Measurements from ENCODE around the gene SDR42E2. TPM values are rescaled to one million over a fixed set of nuclear protein-coding genes. Genes with fewer than 3 reads are reported as not detected.

SDR42E2 gene
- total RNA-seq, 1 experiment from 2014 or later = not detected

DNA sequence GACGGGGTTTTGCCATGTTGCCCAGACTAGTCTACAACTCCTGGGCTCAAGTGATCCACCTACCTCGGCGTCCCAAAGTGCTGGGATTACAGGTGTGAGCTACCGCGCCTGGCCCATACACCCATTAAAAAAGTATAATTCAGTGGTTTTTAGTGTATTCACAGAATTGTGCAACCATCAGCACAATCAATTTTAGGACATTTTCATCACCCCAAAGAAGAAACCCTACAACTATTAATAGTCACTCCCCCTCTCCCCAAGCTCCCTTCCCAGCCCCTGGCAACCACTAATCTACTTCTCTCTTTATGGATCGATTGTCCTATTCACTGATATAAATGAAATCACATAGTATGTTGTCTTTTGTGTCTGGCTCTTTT is 39.9 kb downstream of the SDR42E2 start:
- BruUV-seq (replicated peaks) = no TSS peak
- no peaks in the 10 kb centered on the region for H3K27me3 ChIP-seq (replicated peaks; ENCODE audit: insufficient read depth, low read depth, low read length, poor library complexity)
- H3K4me1 ChIP-seq (ENCODE audit: insufficient read depth, low read length, poor library complexity, severe bottlenecking) = no peaks in the 10 kb centered on the region
- no peaks in the 10 kb centered on the region for H3K36me3 ChIP-seq (ENCODE audit: insufficient read depth, low read length, poor library complexity, severe bottlenecking)
- intact Hi-C loops (cut with micrococcal nuclease; ENCODE audit: unreplicated experiment) = no loop called here
- TF ChIP-seq, protein P1, sequence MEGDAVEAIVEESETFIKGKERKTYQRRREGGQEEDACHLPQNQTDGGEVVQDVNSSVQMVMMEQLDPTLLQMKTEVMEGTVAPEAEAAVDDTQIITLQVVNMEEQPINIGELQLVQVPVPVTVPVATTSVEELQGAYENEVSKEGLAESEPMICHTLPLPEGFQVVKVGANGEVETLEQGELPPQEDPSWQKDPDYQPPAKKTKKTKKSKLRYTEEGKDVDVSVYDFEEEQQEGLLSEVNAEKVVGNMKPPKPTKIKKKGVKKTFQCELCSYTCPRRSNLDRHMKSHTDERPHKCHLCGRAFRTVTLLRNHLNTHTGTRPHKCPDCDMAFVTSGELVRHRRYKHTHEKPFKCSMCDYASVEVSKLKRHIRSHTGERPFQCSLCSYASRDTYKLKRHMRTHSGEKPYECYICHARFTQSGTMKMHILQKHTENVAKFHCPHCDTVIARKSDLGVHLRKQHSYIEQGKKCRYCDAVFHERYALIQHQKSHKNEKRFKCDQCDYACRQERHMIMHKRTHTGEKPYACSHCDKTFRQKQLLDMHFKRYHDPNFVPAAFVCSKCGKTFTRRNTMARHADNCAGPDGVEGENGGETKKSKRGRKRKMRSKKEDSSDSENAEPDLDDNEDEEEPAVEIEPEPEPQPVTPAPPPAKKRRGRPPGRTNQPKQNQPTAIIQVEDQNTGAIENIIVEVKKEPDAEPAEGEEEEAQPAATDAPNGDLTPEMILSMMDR (conservative IDR thresholded peaks at IDR 0.05; ENCODE audit: low read depth, low read length) = no peak
- no peak for TF ChIP-seq EZH2 (IDR thresholded peaks at IDR 0.05; ENCODE audit: borderline replicate concordance, low read depth, low read length, poor library complexity, severe bottlenecking)
- POLR2A ChIA-PET (ENCODE audit: low non-redundant PET) = no interaction called here
- H3K9me3 ChIP-seq (ENCODE audit: low read depth, low read length, poor library complexity, severe bottlenecking) = no peaks in the 10 kb centered on the region
- CTCF ChIA-PET = no interaction called here
- no peak overlapping the region for H3K27ac ChIP-seq (ENCODE audit: low read depth, low read length, poor library complexity, severe bottlenecking)
- no peak for DNase-seq (ENCODE audit: low spot score)
- H3K4me3 ChIP-seq (ENCODE audit: low read depth, low read length, poor library complexity, severe bottlenecking) = no peak overlapping the region

GRCh38 chr16:22203091-22203490 is 40.8 kb downstream of the SDR42E2 start:
- TF ChIP-seq, protein P1 (conservative IDR thresholded peaks at IDR 0.05; ENCODE audit: low read depth, low read length) = no peak
- TF ChIP-seq EZH2 (IDR thresholded peaks at IDR 0.05; ENCODE audit: borderline replicate concordance, low read depth, low read length, poor library complexity, severe bottlenecking) = no peak
- H3K9me3 ChIP-seq (ENCODE audit: low read depth, low read length, poor library complexity, severe bottlenecking) = no peaks in the 10 kb centered on the region
- ChIA-PET CTCF (no interaction called here), POLR2A (ENCODE audit: low non-redundant PET) (no interaction called here)
- H3K4me3 ChIP-seq (ENCODE audit: low read depth, low read length, poor library complexity, severe bottlenecking) = no peak overlapping the region
- no peaks in the 10 kb centered on the region for H3K27me3 ChIP-seq (replicated peaks; ENCODE audit: insufficient read depth, low read depth, low read length, poor library complexity)
- no peak overlapping the region for H3K27ac ChIP-seq (ENCODE audit: low read depth, low read length, poor library complexity, severe bottlenecking)
- DNase-seq (ENCODE audit: low spot score) = no peak
- no peaks in the 10 kb centered on the region for H3K4me1 ChIP-seq (ENCODE audit: insufficient read depth, low read length, poor library complexity, severe bottlenecking)
- no TSS peak for BruUV-seq (replicated peaks)
- intact Hi-C loops (cut with micrococcal nuclease; ENCODE audit: unreplicated experiment) = no loop called here
- H3K36me3 ChIP-seq (ENCODE audit: insufficient read depth, low read length, poor library complexity, severe bottlenecking) = no peaks in the 10 kb centered on the region

GRCh38 chr16:22204091-22204655 is 41.9 kb downstream of the SDR42E2 start:
- CTCF ChIA-PET = no interaction called here
- Histone ChIP-seq H3K36me3 (ENCODE audit: insufficient read depth, low read length, poor library complexity, severe bottlenecking) (no peaks in the 10 kb centered on the region), H3K27ac (ENCODE audit: low read depth, low read length, poor library complexity, severe bottlenecking) (no peak overlapping the region), H3K9me3 (ENCODE audit: low read depth, low read length, poor library complexity, severe bottlenecking) (no peaks in the 10 kb centered on the region), H3K4me1 (ENCODE audit: insufficient read depth, low read length, poor library complexity, severe bottlenecking) (no peaks in the 10 kb centered on the region), H3K27me3 (replicated peaks; ENCODE audit: insufficient read depth, low read depth, low read length, poor library complexity) (no peaks in the 10 kb centered on the region), H3K4me3 (ENCODE audit: low read depth, low read length, poor library complexity, severe bottlenecking) (no peak overlapping the region)
- intact Hi-C loops (cut with micrococcal nuclease; ENCODE audit: unreplicated experiment) = no loop called here
- TF ChIP-seq EZH2 (IDR thresholded peaks at IDR 0.05; ENCODE audit: borderline replicate concordance, low read depth, low read length, poor library complexity, severe bottlenecking) = no peak
- TF ChIP-seq, protein P1 (conservative IDR thresholded peaks at IDR 0.05; ENCODE audit: low read depth, low read length) = no peak
- POLR2A ChIA-PET (ENCODE audit: low non-redundant PET) = no interaction called here
- no peak for DNase-seq (ENCODE audit: low spot score)
- BruUV-seq (replicated peaks) = no TSS peak
